GM18909 (cell line): Measurements from ENCODE around the gene PON2.
A peak's percentile ranks its signal among the peaks of the same experiment; 100 is the strongest.
"Not testable (repeated sequence)": the region's sequence is repeated elsewhere in the genome, so short reads cannot be mapped to it uniquely, and the experiment has no call there.

Experiments
- ATAC-seq: cut with Tn5 transposase; IDR thresholded peaks from one replicate; pipeline ENCODE4 v1.9.1; 2021; ENCODE audit warnings: mild to moderate bottlenecking; ENCODE audit not compliant: unreplicated experiment, poor library complexity

Gene PON2

GRCh38 chr7:95434557-95435421 is at the start of gene PON2:
PON2 (minus strand) TSS chr7:95435028; CDS start chr7:95434951, 77 bp downstream.
- peak; percentile 97 for ATAC-seq

- no peak for ATAC-seq
Observed at GRCh38 chr7:95482424-95482823, 47.6 kb upstream of the PON2 start.

- ATAC-seq: no peak
Observed at GRCh38 chr7:95481271-95482165, 46.7 kb upstream of the PON2 start.

- ATAC-seq: peak; percentile 71
Observed at GRCh38 chr7:95479992-95480624, 45.3 kb upstream of the PON2 start.

- ATAC-seq: no peak
Observed at GRCh38 chr7:95478272-95479037, 43.6 kb upstream of the PON2 start.

- ATAC-seq: peak; percentile 56
Observed at GRCh38 chr7:95476904-95477594, 42.2 kb upstream of the PON2 start.

GRCh38 chr7:95476072-95476847 is 41.4 kb upstream of the PON2 start:
- no peak for ATAC-seq

- ATAC-seq: no peak
Observed at GRCh38 chr7:95473276-95473985, 38.6 kb upstream of the PON2 start.

GRCh38 chr7:95472581-95473161 is 37.8 kb upstream of the PON2 start:
- no peak for ATAC-seq

GRCh38 chr7:95471071-95471470 is 36.2 kb upstream of the PON2 start:
- ATAC-seq: no peak

GRCh38 chr7:95470452-95470851 is 35.6 kb upstream of the PON2 start:
- ATAC-seq: peak; percentile 100

GRCh38 chr7:95469848-95470247 is 35.0 kb upstream of the PON2 start:
- ATAC-seq: no peak

- ATAC-seq: no peak
Observed at GRCh38 chr7:95469187-95469586, 34.4 kb upstream of the PON2 start.

GRCh38 chr7:95467912-95468607 is 33.2 kb upstream of the PON2 start:
- no peak for ATAC-seq

GRCh38 chr7:95460653-95461052 is 25.8 kb upstream of the PON2 start:
- not testable (repeated sequence) for ATAC-seq

GRCh38 chr7:95457947-95458346 is 23.1 kb upstream of the PON2 start:
- no peak for ATAC-seq

- ATAC-seq: peak; percentile 66
Observed at GRCh38 chr7:95454438-95455045, 19.7 kb upstream of the PON2 start.
